Chondrocyte (in vitro differentiated cells): ENCODE data around the gene OXNAD1. TPM values are rescaled to one million over a fixed set of nuclear protein-coding genes. Genes with fewer than 3 reads are reported as not detected.

Experiments used
- DNase-seq: peaks from one replicate; pipeline ENCODE4 v3.0.0; 2021; ENCODE audit warnings: mixed read lengths, low spot score
- H3K27ac Mint-ChIP-seq: one replicate; pipeline ENCODE4 v1.8.0; 2021; ENCODE audit warnings: mild to moderate bottlenecking, moderate library complexity, mixed read lengths; ENCODE audit not compliant: unreplicated experiment
- H3K27me3 Mint-ChIP-seq: 2 replicates; pipeline ENCODE4 v1.8.0; 2021; ENCODE audit warnings: low read depth, mixed read lengths
- H3K36me3 Mint-ChIP-seq: 2 replicates; pipeline ENCODE4 v1.8.0; 2021; ENCODE audit warnings: low read depth, mixed read lengths
- H3K4me1 Mint-ChIP-seq: 2 replicates; pipeline ENCODE4 v1.8.0; 2021; ENCODE audit warnings: low read depth, mild to moderate bottlenecking, mixed read lengths
- H3K4me3 Mint-ChIP-seq: one replicate; pipeline ENCODE4 v1.8.0; 2021; ENCODE audit warnings: mild to moderate bottlenecking, moderate library complexity, mixed read lengths; ENCODE audit not compliant: unreplicated experiment
- H3K9me3 Mint-ChIP-seq: 2 replicates; pipeline ENCODE4 v1.8.0; 2021; ENCODE audit warnings: low read depth, mixed read lengths
- total RNA-seq: library from RNA; stranded (reverse); gene quantifications from 3 replicates; pipeline ENCODE4 v1.2.1, GENCODE V29; 2021
- TF ChIP-seq, protein P1 (sequence below): fragments of 200-600 bp; sonication (generic); IDR thresholded peaks from 2 replicates; pipeline ENCODE4 v1.5.0; 2021; ENCODE audit warnings: antibody characterized with exemption, mild to moderate bottlenecking, moderate library complexity

Gene OXNAD1
- total RNA-seq, 1 donor from 2014 or later = 6.7 TPM

DNA sequence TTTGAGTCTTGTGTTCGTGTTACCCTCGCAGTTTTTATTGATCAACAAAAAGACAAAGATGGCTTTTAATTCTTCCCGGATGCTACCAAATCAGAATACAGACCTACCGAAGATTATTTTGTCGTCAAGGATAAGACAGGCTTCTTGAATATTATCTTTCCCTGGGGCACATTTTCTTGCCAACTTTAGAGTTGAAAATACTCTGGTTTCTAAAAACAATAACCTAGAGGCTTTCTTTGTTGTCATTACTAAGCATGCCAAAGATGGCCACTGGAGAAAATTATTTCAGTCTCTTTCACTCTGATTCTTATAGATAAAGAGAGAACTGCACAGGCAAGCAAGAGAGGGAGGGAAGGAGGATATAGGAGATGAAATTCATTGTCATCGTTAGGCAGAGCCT lies 33.9 kb downstream of the OXNAD1 start:
- no peak overlapping the region for H3K27ac Mint-ChIP-seq
- H3K36me3 Mint-ChIP-seq = peaks cover 27% of the 10 kb centered on the region
- no peaks in the 10 kb centered on the region for H3K27me3 Mint-ChIP-seq

DNA sequence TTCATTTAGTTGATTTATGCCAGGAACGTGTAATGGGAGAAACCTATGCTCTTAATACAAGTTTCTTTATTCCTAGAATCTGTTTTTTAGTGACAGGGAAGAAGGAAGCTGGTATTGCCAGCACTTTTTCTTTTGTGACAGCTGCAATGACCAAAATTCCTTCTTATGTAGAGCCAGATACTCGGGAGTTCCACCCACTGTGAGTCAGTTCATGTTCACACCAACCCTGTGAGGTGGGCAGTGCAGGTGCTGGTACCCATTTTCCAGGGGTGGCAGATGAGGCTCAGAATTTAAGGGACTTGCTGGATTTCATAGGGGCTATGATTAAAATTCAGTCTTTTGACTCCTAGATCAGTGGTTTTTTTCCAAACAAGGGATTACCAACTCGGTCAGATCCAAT lies 34.7 kb downstream of the OXNAD1 start:
- Mint-ChIP-seq H3K27ac (no peak overlapping the region), H3K36me3 (peaks cover 27% of the 10 kb centered on the region), H3K4me1 (peaks cover 11% of the 10 kb centered on the region), H3K9me3 (peaks cover 3% of the 10 kb centered on the region), H3K4me3 (no peak overlapping the region), H3K27me3 (no peaks in the 10 kb centered on the region)
- no peak for DNase-seq
- TF ChIP-seq, protein P1, sequence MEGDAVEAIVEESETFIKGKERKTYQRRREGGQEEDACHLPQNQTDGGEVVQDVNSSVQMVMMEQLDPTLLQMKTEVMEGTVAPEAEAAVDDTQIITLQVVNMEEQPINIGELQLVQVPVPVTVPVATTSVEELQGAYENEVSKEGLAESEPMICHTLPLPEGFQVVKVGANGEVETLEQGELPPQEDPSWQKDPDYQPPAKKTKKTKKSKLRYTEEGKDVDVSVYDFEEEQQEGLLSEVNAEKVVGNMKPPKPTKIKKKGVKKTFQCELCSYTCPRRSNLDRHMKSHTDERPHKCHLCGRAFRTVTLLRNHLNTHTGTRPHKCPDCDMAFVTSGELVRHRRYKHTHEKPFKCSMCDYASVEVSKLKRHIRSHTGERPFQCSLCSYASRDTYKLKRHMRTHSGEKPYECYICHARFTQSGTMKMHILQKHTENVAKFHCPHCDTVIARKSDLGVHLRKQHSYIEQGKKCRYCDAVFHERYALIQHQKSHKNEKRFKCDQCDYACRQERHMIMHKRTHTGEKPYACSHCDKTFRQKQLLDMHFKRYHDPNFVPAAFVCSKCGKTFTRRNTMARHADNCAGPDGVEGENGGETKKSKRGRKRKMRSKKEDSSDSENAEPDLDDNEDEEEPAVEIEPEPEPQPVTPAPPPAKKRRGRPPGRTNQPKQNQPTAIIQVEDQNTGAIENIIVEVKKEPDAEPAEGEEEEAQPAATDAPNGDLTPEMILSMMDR = no peak

More for the DNA sequence above, 33.9 kb downstream of the OXNAD1 start:
- peaks cover 11% of the 10 kb centered on the region for H3K4me1 Mint-ChIP-seq
- DNase-seq = no peak
- H3K4me3 Mint-ChIP-seq = no peak overlapping the region
- peaks cover 5% of the 10 kb centered on the region for H3K9me3 Mint-ChIP-seq
- TF ChIP-seq, protein P1 = no peak

DNA sequence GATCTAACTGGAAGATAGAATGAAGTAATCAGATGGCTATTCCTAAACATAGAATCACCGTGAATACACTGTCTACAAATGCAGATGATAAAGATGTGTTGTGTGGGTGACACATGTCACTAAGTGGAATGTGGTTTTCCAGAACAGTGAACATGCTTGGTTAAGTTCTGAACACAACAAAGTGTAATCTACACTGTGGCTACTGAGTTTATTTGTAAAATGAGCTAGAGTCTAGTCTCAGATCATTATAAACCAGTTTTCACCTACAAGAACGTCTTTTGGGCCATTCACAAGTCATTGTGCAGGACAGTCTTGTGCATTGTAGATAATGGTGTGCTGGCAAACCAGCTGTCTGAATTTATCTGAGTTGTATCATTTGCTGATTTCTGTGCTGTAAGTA lies 35.3 kb downstream of the OXNAD1 start:
- peaks cover 3% of the 10 kb centered on the region for H3K9me3 Mint-ChIP-seq
- H3K4me1 Mint-ChIP-seq = peaks cover 11% of the 10 kb centered on the region
- H3K4me3 Mint-ChIP-seq = no peak overlapping the region
- H3K27ac Mint-ChIP-seq = no peak overlapping the region
- no peaks in the 10 kb centered on the region for H3K27me3 Mint-ChIP-seq
- TF ChIP-seq, protein P1 = no peak
- peaks cover 26% of the 10 kb centered on the region for H3K36me3 Mint-ChIP-seq
- no peak for DNase-seq

DNA sequence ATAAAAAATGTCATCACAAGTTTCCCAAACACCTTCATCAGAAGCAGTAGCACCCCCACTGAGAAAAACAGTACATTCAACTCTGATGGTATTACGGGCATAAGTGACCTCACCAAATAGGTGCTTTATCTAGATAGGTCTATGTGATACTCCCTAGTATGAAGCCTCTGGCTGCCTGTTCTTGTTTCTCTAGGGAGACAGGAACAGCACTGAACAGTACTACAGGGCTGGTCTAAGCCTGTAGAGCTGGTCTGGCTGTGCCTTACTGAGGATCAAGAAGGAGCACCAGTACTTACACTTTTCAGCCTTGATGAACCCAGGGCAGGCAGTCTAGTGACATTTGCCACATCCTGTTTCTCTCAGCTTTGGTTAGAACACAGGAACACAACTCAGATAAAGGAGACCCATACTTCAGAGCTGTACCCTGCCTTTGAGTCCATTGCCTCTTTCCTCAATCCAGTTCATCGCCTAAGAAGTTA lies 35.9 kb downstream of the OXNAD1 start:
- TF ChIP-seq, protein P1 = no peak
- Mint-ChIP-seq H3K36me3 (peaks cover 20% of the 10 kb centered on the region), H3K27me3 (no peaks in the 10 kb centered on the region), H3K27ac (no peak overlapping the region), H3K4me1 (peaks cover 11% of the 10 kb centered on the region), H3K4me3 (no peak overlapping the region), H3K9me3 (peaks cover 3% of the 10 kb centered on the region)
- DNase-seq = no peak

DNA sequence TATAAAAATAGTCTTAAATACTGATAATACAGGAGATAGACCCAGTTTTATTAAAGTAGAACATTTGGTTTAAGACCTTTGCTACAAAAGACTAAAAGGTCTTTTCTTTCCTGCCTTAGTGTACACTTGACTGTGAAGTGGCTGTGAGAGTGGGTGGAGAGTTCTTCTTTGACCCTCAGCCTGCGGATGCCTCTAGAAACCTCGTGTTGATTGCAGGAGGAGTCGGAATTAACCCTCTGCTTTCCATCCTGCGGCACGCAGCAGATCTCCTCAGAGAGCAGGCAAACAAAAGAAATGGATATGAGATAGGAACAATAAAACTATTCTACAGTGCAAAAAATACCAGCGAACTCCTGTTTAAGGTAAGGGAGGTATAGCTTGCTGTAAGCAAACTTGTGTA lies 36.5 kb downstream of the OXNAD1 start:
- no peak overlapping the region for H3K27ac Mint-ChIP-seq
- peaks cover 3% of the 10 kb centered on the region for H3K9me3 Mint-ChIP-seq
- no peak overlapping the region for H3K4me3 Mint-ChIP-seq
- no peaks in the 10 kb centered on the region for H3K27me3 Mint-ChIP-seq
- DNase-seq = no peak
- peaks cover 17% of the 10 kb centered on the region for H3K36me3 Mint-ChIP-seq
- TF ChIP-seq, protein P1 = no peak
- peaks cover 11% of the 10 kb centered on the region for H3K4me1 Mint-ChIP-seq
